Measurements from ENCODE around the gene ZNF385D.

The ZNF385D gene

DNA sequence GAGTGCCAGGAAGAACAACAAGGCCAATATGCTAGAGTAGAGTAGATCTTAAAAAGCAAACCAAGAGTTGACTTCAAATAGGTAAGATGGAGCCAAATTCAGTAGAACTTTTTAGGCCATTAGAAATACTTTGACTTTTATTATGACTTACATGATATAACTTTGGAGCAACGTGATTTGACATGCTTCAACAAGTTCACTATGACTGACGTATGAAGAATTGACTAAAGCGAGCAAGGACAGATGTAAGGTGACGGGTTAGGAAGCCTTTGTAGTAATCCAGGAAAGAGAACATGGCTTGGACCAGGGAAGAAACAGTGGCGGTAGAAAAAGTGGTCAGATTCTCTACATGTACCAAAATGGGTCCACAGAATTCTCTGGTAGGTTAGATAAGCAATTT, 4.9 kb upstream of the ZNF385D start:
- no peak for DNase-seq (ENCODE audit: low read depth)
- TF ChIP-seq, protein P1, sequence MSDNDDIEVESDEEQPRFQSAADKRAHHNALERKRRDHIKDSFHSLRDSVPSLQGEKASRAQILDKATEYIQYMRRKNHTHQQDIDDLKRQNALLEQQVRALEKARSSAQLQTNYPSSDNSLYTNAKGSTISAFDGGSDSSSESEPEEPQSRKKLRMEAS (IDR thresholded peaks at IDR 0.05; ENCODE audit: low read depth, low read length): no peak
- TF ChIP-seq MYC (IDR thresholded peaks at IDR 0.05; ENCODE audit: low read depth, low read length) (no peak), POLR2A (IDR thresholded peaks at IDR 0.05; ENCODE audit: extremely low read depth, insufficient read length) (no peak)
- TF ChIP-seq, protein P2, sequence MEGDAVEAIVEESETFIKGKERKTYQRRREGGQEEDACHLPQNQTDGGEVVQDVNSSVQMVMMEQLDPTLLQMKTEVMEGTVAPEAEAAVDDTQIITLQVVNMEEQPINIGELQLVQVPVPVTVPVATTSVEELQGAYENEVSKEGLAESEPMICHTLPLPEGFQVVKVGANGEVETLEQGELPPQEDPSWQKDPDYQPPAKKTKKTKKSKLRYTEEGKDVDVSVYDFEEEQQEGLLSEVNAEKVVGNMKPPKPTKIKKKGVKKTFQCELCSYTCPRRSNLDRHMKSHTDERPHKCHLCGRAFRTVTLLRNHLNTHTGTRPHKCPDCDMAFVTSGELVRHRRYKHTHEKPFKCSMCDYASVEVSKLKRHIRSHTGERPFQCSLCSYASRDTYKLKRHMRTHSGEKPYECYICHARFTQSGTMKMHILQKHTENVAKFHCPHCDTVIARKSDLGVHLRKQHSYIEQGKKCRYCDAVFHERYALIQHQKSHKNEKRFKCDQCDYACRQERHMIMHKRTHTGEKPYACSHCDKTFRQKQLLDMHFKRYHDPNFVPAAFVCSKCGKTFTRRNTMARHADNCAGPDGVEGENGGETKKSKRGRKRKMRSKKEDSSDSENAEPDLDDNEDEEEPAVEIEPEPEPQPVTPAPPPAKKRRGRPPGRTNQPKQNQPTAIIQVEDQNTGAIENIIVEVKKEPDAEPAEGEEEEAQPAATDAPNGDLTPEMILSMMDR (IDR thresholded peaks at IDR 0.05; ENCODE audit: low read depth, low read length): no peak
- no peak overlapping the region for H3K4me3 ChIP-seq (ENCODE audit: low read depth, low read length)

DNA sequence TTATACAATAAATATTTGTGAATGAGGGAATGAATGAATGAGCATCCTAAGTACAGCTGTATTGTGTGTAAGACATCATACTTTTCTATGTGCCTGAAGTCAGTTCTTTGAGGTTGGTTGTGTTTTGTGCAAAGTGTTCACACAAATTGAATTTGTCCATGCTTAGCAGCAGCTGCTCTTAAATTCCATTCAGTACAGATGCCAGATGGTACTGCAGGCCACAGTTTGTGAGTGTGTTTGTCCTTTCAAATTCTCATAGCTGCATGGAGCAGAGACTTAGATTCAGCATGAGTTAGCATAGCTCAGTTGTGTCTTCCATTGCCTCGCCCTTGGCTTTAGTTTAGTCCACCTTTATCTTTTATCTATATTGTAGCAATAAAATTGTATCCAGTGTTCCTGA, 3.8 kb upstream of the ZNF385D start:
- DNase-seq (ENCODE audit: low read depth): no peak
- no peak for TF ChIP-seq POLR2A (IDR thresholded peaks at IDR 0.05; ENCODE audit: extremely low read depth, insufficient read length)
- H3K4me3 ChIP-seq (ENCODE audit: low read depth, low read length): no peak overlapping the region

DNA sequence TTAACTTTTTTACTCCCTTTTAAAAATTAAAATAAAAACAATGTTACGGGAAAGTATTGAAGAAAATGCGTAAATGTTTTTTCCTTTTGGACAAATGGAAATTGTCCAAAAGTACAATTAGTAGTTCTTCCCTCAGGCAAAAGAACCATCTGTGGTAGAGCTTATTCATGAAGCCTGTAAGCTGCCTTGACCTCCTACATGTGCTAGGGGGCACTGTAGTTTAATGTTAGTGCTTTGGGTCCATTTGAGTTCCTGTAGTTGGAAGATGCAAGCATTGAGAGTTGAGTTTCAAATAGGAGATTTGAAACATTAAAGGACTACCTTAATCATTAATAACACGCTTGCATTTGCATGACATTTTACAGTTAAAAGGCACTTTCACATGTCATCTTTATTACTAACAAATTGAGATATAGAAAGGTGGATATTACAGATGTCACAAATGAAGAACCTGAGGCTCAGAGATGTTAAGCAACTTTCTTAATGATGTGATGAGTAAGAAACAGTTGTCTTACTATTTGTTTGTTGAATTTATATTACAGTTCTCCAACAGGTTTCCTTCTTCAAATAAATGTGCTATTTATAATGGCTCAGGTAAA, 1.8 kb upstream of the ZNF385D start:
- DNase-seq (ENCODE audit: low read depth): peak; percentile 54
- TF ChIP-seq, protein P1 (IDR thresholded peaks at IDR 0.05; ENCODE audit: low read depth, low read length): 0 out of 2 replicates have a peak, but pooled peaks have one; percentile 13
- TF ChIP-seq POLR2A (IDR thresholded peaks at IDR 0.05; ENCODE audit: extremely low read depth, insufficient read length): no peak
- TF ChIP-seq, protein P2 (IDR thresholded peaks at IDR 0.05; ENCODE audit: low read depth, low read length): peak; percentile 58
- TF ChIP-seq MYC (IDR thresholded peaks at IDR 0.05; ENCODE audit: low read depth, low read length): peak; percentile 10; the same call in 1 of the 2 replicates
- no peak overlapping the region for H3K4me3 ChIP-seq (ENCODE audit: low read depth, low read length)

DNA sequence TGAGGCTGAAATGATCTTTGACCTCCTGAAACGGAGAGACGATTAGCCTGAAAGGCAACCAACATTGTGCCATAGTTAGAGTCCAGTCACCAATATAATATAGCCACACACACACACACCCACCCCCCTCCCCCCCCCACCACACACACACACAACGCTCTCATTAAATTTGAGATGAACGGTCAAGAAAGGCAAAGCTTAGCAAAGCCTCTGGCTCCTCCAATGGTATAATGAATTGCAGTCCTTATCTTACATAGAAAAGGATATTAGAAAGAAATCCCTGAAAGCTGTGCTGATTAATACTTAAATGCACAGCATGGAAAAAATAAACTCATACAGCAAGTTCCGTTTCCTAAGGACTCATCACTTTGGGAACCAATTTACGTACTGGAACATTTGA, 876 bp upstream of the ZNF385D start:
- DNase-seq (ENCODE audit: low read depth): no peak
- TF ChIP-seq, protein P2 (IDR thresholded peaks at IDR 0.05; ENCODE audit: low read depth, low read length): no peak
- TF ChIP-seq MYC (IDR thresholded peaks at IDR 0.05; ENCODE audit: low read depth, low read length): no peak
- TF ChIP-seq, protein P1 (IDR thresholded peaks at IDR 0.05; ENCODE audit: low read depth, low read length): no peak
- no peak for TF ChIP-seq POLR2A (IDR thresholded peaks at IDR 0.05; ENCODE audit: extremely low read depth, insufficient read length)
- H3K4me3 ChIP-seq (ENCODE audit: low read depth, low read length): no peak overlapping the region

DNA sequence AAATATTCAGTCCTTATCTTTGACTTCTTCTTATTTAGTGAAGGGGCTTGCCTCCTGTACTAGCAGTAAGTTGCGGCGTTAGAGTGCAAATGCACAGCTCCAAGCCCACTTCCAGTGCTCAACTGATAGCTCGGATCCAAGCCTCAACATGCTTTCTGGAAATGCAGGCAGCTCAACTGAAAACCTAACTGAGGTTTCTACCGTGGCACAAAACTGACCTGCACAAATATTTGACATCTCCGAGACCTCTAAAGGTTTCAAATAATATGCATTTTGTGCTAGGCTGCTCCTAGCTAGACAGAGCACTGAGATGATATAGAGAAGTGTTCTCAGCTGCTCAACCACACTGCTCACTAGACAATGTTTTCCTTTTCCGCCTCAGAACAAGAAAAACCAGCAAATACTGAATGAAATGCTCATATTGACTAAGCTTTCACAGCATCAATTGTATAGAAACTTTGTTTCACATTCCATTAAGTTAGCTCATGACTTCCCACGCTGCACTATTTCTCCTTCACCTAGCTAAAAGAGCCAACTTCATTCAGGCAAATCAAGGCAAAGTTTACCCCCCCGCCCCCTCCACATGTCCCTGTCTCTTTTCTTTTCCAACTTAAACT, 822 bp downstream of the ZNF385D start:
- no peak for DNase-seq (ENCODE audit: low read depth)
- no peak overlapping the region for H3K4me3 ChIP-seq (ENCODE audit: low read depth, low read length)
- no peak for TF ChIP-seq POLR2A (IDR thresholded peaks at IDR 0.05; ENCODE audit: extremely low read depth, insufficient read length)
- TF ChIP-seq, protein P2 (IDR thresholded peaks at IDR 0.05; ENCODE audit: low read depth, low read length): no peak

DNA sequence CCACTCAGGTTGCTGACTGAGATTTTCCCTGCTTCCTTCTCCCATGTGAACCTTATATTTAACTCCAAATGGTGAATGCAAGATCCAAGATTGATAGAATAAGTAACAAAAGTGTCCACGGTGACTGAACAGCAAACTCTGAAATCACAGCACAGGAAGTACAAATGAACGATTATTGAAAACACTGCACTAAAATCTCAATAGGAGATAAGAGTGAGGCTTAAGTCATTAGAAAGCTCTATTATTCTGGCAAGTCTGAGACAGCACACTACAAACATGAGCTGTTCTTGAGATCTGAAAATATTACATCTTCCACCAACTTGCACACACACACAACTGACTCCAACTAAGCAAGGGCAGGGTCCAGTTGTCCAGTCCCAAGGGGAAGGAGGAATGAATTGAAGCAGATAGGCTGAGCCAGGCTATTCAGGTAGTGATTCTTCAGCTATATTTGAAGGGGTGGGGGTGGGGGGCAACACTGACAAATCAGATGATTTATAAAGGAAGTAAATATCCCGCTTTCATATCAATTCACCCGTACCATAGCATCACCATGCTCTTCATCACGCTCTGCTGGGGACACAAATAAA, 2.9 kb downstream of the ZNF385D start:
- H3K4me3 ChIP-seq (ENCODE audit: low read depth, low read length): no peak overlapping the region
- TF ChIP-seq POLR2A (IDR thresholded peaks at IDR 0.05; ENCODE audit: extremely low read depth, insufficient read length) (no peak), MYC (IDR thresholded peaks at IDR 0.05; ENCODE audit: low read depth, low read length) (no peak)
- TF ChIP-seq, protein P2 (IDR thresholded peaks at IDR 0.05; ENCODE audit: low read depth, low read length): no peak
- TF ChIP-seq, protein P1 (IDR thresholded peaks at IDR 0.05; ENCODE audit: low read depth, low read length): no peak
- no peak for DNase-seq (ENCODE audit: low read depth)

All from NB4 (cell line).